HL-60 (cell line): ENCODE data around the gene SLC30A3.

Source experiments
- DNase-seq, 2 experiments: peaks; one replicate each; pipeline ENCODE4 v3.0.0-alpha.2; 2010 to 2020; ENCODE audit warnings: low read depth in 1 of 2, low spot score in 1 of 2
- H3K27ac ChIP-seq: fragments of 250-450 bp; sonication (Bioruptor Pico); replicated peaks from 2 replicates; pipeline ENCODE4 v1.5.1; 2020; ENCODE audit warnings: mild to moderate bottlenecking, moderate library complexity
- H3K27me3 ChIP-seq: fragments of 250-450 bp; sonication (Bioruptor Pico); 2 replicates; pipeline ENCODE4 v1.5.1; 2021; ENCODE audit warnings: mild to moderate bottlenecking, moderate library complexity; ENCODE audit not compliant: insufficient read depth, poor library complexity, severe bottlenecking
- H3K4me3 ChIP-seq: replicated peaks from 2 replicates; pipeline ENCODE4 v1.5.1; 2011; ENCODE audit warnings: mild to moderate bottlenecking, control low read depth, low read length; ENCODE audit not compliant: insufficient read depth
- CTCF ChIP-seq: IDR thresholded peaks from one replicate; pipeline ENCODE4 v1.5.1; 2011; ENCODE audit warnings: low read length, control low read depth, inconsistent platforms; ENCODE audit not compliant: insufficient read depth
- GABPA ChIP-seq: IDR thresholded peaks from 2 replicates; pipeline ENCODE4 v1.6.1; 2012; ENCODE audit warnings: low read depth
- POLR2AphosphoS5 ChIP-seq: IDR thresholded peaks from 2 replicates; pipeline ENCODE4 v1.6.1; 2012; ENCODE audit warnings: low read depth
- SPI1 ChIP-seq: IDR thresholded peaks from 2 replicates; pipeline ENCODE4 v1.6.1; 2012; ENCODE audit warnings: low read depth, mild to moderate bottlenecking, borderline replicate concordance
- TF ChIP-seq, protein P1 (sequence below): IDR thresholded peaks from 2 replicates; pipeline ENCODE4 v1.6.1; 2012; ENCODE audit warnings: low read depth; ENCODE audit not compliant: insufficient replicate concordance

The SLC30A3 gene

GRCh38 chr2:27255187-27255586 lies 7.7 kb downstream of the SLC30A3 start:
- no peak overlapping the region for H3K4me3 ChIP-seq
- no peak for TF ChIP-seq GABPA
- no peak for TF ChIP-seq CTCF
- no peak for TF ChIP-seq SPI1
- TF ChIP-seq, protein P1, sequence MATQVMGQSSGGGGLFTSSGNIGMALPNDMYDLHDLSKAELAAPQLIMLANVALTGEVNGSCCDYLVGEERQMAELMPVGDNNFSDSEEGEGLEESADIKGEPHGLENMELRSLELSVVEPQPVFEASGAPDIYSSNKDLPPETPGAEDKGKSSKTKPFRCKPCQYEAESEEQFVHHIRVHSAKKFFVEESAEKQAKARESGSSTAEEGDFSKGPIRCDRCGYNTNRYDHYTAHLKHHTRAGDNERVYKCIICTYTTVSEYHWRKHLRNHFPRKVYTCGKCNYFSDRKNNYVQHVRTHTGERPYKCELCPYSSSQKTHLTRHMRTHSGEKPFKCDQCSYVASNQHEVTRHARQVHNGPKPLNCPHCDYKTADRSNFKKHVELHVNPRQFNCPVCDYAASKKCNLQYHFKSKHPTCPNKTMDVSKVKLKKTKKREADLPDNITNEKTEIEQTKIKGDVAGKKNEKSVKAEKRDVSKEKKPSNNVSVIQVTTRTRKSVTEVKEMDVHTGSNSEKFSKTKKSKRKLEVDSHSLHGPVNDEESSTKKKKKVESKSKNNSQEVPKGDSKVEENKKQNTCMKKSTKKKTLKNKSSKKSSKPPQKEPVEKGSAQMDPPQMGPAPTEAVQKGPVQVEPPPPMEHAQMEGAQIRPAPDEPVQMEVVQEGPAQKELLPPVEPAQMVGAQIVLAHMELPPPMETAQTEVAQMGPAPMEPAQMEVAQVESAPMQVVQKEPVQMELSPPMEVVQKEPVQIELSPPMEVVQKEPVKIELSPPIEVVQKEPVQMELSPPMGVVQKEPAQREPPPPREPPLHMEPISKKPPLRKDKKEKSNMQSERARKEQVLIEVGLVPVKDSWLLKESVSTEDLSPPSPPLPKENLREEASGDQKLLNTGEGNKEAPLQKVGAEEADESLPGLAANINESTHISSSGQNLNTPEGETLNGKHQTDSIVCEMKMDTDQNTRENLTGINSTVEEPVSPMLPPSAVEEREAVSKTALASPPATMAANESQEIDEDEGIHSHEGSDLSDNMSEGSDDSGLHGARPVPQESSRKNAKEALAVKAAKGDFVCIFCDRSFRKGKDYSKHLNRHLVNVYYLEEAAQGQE: no peak
- TF ChIP-seq POLR2AphosphoS5: no peak
- H3K27ac ChIP-seq: no peak overlapping the region
- H3K27me3 ChIP-seq: peaks cover 16% of the 10 kb centered on the region
- no peak for DNase-seq

DNA sequence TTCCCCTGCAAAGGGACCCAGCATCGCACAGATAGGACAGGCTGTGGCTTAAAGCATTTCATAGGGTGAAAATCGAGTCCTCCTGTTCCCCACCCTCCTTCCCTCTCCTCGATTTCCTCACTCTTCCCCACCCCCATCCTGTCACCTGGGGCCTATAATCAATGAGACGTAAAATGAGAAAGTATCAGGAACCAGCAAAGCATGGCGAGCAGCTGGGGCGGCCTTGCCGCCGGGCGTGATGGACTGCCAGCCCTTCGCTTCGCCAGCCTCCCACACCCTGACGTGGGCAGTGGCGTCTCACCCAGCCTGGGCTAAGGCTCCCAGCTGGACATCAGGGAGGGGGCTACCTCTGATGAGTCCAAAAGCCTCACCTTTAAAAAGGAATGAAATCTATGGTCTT lies 11.1 kb downstream of the SLC30A3 start:
- Histone ChIP-seq H3K27ac (no peak overlapping the region), H3K4me3 (no peak overlapping the region)
- no peak for DNase-seq

GRCh38 chr2:27250652-27251379 lies 12.0 kb downstream of the SLC30A3 start:
- Histone ChIP-seq H3K4me3 (no peak overlapping the region), H3K27me3 (peaks cover 9% of the 10 kb centered on the region), H3K27ac (no peak overlapping the region)
- no peak for DNase-seq
- TF ChIP-seq POLR2AphosphoS5: no peak
- no peak for TF ChIP-seq SPI1
- no peak for TF ChIP-seq CTCF
- no peak for TF ChIP-seq GABPA
- TF ChIP-seq, protein P1: no peak

More for the DNA sequence above, 11.1 kb downstream of the SLC30A3 start:
- TF ChIP-seq, protein P1: no peak
- no peak for TF ChIP-seq SPI1
- H3K27me3 ChIP-seq: peaks cover 13% of the 10 kb centered on the region
